Stimulated activated CD8-positive, alpha-beta memory T cell treated with anti-CD3 and anti-CD28 coated beads, Interleukin-12 subunit alpha, Interleukin-12 subunit beta, amount 100 ng/mL, for 1 hour (primary cell): ENCODE results near the gene STAT3.
A peak's percentile ranks its signal among the peaks of the same experiment; 100 is the strongest.
"Not testable (repeated sequence)": the region's sequence is repeated elsewhere in the genome, so short reads cannot be mapped to it uniquely, and the experiment has no call there.

Experiments
- DNase-seq: peaks from one replicate; pipeline ENCODE4 v3.0.0-alpha.2; 2020; ENCODE audit warnings: low read depth

The STAT3 gene

DNA sequence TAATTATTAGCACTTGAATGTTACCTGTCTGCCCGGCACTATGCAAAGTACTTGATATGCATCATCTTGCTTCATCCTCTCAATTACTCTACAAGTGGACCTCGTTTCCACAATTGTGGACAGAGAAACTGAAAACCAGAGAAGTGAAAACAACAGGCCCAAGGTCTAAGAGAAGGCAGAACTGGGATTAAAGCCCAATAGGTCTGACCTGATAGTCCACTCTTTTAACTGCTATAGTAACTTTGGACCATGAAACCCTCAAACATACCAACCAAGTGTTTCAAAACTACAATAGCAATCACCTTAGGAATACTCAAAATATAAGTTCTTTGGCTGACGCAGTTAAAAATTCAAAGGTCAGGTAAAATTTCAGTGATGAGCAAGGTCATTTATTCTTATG, 7.3 kb downstream of the STAT3 start:
- no peak for DNase-seq

DNA sequence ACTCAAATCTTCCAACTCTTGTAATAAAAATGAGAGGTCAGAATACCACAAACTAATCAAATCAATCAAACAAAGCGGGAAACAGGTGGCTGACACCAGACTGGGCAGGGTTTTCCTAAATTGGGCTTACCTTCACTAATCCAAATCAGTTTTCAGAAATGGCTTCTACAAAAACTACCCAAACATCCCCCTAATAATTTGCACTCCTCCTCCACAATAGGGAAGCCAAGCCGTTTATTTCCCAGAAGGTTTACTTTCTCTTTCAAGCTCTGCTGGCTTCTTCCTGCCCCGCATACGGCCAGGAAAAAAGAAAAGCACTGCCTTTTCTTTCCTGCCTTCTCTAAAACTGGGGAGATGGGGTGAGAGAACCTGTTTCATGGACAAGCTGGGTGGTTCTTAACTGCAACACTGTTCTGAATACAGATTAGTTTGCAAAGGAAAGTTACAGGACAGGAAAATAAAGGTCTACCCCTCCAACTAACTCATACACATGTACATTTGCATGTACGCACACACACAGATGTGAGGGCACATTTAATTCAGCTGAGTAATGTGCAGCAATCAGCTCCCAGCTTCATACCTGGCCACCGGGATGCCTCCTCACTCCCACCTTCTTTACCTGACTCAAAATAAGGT, 9.2 kb downstream of the STAT3 start:
- DNase-seq = no peak

DNA sequence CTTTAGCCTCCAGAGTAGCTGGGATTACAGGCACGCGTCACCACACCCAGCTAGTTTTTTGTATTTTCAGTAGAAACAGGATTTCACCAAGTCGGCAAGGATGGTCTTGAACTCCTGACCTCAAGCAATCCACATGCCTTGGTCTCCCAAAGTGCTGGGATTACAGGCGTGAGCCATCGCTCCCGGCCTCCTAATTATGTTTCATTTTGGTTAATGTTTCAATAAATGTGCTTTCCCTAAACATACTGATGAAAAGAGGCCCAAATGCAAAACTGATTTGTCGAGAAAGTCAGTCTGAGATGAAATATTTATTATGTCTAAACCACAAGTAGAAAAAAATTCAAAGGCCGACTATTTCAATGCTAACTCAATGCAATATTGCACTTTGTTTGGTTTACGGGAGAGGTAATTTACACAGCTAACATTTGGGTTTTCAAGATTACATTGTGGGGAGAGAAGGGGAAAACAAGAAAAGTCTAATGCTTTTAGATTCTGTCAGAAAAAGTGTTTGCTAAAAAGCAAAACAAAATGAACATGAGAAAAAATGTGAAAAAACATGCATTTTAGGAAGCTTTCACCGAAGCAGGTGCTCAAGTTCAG, 9.8 kb downstream of the STAT3 start:
- DNase-seq = no peak

DNA sequence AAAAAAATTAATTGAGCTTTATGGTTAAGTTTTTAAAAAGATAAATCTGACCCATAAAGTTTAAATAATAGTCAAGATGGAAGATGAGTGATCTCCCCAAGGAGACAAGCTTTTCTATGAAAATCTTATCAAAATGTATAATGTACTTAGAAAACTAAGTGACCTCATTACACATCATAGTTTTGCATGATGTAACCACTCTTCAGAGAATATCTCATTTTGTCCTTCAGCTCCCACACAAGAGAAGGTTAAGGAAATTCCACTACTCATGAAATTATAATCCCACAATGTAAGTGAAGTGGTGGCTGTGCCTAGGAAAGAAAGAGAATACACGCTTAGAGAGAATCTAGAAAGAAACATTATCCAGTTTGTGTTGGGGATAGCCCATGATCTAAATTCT, 14.3 kb downstream of the STAT3 start:
- DNase-seq = no peak

DNA sequence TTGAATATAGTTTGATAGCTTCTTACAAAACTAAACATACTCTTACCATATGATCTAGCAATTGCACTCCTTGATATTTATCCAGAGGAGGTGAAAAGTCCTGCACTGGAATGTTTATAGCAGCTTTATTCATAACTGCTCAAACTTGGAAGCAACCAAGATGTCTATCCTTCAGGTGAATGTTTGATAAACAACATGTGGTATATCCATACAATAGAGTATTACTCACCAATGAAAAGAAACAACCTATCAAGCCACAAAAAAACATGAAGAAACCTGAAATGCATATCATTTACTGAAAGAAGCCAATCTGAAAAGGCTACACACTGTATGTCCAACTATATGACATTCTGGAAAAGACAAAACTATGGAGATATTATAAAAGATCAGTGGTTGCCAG, 16.1 kb downstream of the STAT3 start:
- DNase-seq = no peak

DNA sequence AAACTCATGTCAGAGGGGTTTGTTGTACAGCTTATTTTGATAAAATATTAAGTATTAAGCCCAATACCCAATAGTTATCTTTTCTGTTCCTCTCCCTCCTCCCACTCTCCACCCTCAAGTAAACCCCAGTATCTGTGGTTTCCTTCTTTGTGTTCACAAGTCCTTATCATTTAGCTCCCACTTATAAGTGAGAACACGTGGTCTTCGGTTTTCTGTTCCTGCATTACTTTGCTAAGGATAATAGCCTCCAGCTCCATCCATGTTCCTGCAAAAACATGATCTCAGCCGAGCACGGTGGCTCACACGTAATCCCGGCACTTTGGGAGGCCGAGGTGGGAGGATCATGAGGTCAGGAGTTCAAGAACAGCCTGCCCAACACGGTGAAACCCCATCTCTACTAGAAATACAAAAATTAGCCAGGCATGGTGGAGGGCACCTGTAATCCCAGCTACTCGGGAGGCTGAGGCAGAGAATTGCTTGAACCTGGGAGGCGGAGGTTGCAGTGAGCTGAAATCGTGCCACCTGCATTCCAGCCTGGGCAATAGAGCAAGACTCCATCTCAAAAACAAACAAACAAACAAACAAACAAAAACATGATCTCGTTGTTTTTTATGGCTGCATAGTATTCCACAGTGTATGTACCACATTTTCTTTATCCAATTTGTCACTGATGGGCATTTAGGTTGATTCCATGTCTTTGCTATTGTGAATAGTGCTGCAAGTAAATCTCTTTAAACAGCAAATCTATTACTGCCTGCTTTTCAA, 19.3 kb downstream of the STAT3 start:
- DNase-seq = not testable (repeated sequence)

DNA sequence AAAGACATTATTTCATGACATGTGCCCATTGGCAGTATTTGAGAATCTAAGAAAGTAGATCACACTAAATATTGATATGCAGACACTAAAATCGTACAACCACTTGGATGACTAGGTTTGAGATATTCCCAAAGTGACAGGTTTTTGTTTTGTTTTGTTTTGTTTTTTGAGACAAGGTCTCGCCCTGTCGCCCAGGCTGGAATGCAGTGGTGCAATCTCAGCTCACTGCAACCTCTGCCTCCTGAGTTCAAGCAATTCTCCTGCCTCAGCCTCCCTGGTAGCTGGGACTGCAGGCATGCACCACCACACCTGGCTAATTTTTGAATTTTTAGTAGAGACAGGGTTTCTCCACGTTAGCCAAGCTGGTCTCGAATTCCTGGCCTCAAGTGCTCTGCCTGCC, 19.9 kb downstream of the STAT3 start:
- DNase-seq = not testable (repeated sequence)

DNA sequence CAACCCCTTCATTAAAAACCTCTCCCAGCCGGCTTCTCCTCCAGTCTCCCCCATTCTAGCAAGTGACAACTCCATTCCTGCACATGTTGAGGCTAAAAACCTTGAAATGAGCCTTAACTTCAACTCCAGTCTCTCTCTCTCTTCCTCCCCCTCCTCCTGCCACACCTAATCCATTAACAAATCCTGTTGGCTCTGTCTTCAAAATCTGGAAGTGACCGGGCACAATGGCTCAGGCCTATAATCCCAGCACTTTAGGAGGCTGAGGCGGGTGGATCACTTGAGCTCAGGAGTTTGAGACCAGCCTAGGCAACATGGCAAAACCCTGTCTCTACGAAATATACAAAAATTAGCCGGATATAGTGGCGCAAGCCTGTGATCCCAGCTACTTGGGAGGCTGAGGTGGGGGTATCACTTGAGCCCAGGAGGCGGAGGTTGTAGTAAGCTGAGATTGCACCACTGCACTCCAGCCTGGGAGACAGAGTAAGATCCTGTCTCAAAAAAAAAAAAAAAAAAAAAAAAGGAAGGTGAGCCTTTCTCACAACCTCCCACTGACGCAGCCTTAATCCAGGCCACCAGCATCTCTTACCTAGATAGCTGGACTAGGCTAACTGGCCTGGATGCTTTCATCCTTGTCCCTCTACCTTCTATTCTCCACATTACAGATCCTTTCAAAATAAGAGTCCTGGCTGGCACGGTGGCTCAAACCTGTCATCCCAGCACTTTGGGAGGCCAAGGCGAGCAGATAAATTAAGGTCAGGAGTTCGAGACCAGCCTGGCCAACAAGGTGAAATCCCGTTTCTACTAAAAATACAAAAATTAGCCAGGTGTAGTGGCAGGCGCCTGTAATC, 21.8 kb downstream of the STAT3 start:
- DNase-seq = not testable (repeated sequence)

DNA sequence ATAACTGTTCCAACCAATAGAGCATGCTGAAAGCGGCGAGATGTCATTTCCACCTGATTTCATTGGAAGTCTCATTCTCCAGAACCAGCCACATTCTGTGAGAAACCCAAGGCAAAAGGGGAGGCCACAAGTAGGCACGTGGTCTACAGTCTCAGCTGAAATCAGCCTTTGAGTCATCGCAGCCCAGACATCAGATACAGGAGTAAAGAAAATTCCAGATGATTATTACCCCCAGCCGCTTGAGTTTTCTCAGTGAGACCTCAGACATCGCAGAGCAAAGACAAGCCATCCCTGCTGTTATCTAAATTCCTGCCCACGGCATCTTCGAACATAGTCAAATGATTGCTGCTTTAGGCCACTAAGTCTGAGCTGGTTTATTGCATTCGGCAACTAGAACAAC, 23.1 kb downstream of the STAT3 start:
- DNase-seq = no peak

DNA sequence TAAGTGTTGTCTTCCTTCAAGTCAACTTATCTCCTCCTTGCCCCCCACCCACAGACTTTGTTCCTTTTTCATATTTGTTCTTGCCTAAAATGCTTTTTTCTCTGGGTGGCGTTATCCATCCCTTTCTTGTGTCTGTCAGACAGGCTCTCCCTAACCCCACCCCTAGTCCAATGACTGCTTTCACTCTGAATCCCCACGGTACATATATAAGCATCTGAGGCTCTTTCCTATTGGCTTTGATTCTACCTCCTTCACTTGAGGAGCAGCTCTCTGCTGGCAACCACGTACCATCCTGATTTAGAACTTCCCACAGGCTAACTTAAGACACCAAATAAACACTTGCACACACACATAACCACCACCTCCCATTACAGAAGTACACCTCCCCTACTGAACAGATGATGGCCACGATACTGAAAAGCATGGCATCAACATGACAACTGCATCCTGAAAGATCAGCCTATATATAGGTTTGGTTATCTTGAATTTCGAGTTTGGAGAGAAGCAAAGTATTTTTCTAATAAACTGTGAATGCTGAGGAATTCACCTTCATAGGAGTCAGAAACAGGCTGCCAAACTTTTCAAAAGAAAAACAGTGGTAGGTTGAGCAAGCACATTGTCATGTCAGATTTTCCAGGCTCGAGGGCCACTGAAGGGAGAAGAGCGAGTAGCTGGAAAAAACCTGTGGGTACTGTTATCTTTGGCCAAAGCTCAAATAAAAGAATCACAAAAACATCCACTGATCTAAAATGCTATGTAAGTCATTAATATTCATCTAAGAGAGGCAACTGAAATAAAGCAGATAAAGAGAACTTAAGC, 24.3 kb downstream of the STAT3 start:
- no peak for DNase-seq

DNA sequence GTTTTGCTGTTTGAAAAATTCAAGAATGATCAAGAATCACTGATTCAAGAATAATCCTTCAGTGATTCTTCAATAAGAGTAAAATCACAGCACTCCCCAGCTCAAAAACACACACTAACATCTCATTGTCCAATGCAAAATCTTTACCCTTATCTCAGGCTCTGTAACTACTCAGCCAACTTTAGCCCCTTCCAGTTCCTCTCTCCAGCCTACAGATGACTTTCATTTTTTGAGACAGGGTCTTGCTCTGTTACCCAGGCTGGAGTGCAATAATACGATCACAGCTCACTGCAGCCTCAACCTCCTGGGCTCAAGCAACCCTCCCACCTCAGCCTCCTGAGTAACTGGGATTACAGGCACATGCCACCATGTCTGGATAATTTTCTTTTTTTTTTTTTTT, 25.0 kb downstream of the STAT3 start:
- no peak for DNase-seq

DNA sequence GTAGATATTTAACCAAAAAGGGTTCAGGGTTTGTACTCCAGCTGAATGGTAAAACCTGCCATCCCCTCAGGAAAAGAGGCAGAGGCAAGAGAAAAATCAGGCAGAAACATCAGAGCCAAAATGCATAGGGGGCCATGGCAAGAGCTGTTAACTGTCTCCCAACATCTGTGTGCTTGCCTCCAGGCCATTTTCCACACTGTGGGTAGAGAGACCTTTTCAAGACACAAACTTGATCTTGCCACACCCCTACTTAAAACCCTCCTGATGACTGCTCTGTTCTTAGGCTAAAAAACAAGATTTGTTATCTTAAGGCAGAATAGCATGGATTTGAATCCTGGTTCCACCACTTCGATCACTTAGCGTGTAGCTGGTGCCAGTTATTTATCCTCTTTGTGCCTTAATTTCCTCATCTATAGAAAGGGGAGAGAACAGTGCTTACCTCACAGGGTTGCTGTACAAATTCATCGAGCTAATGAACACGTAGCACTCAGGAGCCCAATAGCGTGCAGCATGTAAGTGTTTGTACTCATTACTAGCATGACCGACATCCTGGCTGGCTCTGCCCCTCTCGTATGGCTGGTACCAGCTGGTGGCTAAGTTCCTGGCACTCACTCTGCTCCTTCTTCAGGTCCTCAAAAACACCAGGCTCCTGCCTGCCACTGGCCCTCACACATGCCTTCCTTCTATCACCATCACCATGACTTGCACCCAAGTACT, 25.8 kb downstream of the STAT3 start:
- DNase-seq = no peak

DNA sequence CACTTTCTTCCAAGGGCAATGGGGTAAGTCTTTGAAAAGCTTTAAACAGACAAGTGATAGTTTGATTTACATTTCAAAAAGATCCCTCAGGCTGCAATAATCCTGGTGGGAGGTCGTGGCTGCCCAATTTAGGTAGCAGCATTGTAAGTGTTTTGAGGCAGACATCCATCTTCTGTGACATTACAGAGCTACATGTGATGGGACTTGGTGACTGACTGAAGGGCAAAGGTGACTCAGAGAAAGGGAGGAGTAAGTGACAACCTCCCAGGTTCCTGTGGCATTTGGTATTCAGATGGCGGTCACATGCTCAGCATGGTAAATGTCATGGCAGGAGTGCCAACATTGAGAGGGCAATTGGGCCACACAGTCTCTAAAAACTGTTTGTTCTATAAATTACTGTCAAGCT, 26.5 kb downstream of the STAT3 start:
- DNase-seq = peak; percentile 19

DNA sequence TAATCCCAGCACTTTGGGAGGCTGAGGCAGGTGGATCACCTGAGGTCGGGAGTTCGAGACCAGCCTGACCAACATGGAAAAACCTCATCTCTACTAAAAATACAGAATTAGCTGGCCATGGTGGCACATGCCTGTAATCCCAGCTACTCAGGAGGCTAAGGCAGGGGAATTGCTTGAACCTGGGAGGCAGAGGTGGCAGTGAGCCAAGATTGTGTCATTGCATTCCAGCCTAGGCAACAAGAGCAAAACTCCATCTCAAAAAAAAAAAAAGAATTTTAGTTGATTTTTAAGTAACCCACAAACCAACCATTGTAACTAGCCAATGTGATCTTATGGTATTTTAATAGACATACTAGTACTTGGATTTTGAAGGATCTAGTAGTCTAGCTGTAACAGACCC, 27.9 kb downstream of the STAT3 start:
- DNase-seq = not testable (repeated sequence)

DNA sequence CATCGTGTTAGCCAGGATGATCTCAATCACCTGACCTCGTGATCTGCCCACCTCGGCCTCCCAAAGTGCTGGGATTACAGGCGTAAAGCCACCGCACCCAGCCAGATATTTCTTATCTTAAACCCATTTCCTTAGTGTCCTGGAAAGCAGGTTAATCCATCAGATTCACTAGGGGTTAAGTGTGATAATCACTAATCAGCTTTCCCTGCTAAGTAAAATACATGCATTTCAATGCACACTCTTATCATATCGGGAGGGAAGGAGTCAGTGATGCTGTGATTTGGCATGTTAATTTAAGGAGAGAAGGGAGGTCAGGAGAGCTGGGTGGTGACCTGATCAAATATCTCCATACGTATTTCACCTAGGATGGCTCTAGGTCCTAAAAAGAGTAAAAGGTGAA, 29.1 kb downstream of the STAT3 start:
- DNase-seq = no peak

DNA sequence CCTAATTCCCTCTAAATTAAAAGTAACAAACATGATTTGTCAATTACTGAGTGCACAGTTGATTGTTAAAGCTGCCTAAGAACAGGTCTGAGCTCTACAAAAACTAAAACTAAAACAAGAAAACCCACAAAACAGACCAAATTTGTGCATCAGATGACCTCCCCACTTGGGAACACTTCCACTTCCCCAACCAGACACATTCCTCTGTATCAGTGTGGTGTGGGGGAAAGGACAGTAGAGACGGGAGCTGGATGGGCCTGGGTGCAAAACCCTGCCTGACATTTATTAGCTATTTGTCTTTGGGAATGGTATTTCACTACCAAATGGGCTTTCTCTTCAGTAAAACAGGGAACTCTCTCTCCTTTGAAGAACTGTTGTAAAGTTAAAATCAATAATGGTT, 29.8 kb downstream of the STAT3 start:
- no peak for DNase-seq

DNA sequence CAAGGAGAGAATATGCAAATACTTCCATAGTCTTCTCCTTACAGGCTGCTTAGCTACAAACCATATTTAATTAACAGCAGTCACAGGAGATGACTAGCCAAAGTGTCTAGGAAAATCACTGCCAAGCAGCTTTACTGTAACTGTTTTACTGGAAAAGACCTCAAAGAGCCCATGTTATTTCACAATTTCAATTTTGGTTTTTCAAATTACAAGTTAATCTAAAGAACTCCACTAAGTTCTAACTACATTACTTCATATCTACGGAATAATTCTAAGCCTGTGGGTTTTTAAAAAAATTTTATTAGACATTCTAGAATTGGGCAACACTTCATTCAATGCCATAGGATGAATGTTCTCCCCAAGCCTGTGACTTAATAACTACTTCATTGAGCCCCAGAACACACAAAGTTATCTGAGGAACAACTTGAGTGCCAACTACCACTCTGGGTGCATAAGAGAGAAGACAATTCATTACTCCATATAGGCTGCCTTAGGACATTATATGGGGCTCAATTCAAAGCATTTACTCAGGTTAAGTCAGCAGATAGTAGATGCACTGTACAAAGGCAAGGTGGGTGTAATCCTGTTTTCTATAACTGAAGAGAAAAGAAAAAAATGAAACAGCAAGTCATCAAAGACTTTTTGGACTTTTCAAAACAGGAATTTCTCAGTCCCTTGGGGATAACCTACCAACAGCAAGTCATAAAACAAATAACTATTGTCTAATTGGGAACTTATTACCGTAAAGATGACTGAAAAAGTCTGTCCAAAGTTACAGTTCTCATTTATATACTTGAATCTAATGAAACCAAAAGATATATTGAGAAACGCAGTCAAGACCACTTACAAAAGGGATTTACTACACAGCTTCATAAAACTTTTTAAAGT, 33.0 kb downstream of the STAT3 start:
- DNase-seq = no peak

DNA sequence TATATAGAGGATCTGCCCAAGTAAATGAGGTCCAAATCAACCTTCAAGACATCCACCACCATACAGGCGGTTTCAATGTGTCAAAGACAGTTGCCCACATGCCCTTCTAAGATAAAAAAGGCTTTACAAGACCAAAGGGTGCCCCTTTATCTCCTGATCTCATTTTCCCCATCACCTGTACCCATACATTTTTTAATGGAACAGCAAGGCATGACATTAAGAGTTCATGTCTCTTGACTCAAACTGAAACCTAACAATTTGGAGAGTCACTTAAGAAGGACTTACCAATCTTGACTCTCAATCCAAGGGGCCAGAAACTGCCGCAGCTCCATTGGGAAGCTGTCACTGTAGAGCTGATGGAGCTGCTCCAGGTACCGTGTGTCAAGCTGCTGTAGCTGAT, 40.1 kb downstream of the STAT3 start:
- no peak for DNase-seq

DNA sequence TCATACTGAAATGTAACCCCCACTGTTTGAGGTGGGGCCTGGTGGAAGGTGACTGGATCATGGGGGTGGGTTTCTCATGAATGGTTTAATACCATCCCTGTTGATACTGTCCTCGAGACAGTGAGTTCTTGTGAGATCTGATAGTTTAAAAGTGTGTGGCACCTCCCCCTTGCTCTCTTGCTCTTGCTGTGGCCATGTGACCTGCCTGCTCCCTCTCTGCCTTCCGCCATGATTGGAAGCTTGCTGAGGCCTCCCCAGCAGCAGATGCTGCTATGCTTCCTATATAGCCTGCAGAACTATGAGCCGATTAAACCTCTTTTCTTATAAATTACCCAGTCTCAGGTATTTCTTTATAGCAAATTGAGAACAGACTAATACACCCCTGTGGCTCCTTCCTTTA, 40.6 kb downstream of the STAT3 start:
- DNase-seq = no peak

DNA sequence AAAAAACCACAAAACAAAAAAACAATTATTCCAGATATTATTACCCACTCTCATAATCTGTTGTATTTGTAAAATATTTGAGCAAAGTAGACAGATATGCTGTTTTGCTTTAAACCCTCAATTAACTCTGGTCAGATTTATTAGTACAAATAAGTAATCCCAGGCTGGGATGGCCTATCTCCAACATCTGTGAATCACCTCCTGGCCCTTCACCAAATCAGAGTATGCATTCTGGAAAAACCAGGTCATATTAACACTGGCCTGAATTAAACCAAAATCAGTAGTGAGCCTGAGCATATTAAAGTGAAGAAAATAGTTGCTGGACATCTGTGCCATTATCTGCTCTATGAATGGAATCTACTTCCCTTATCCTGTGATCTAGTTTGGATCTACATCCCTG, 41.0 kb downstream of the STAT3 start:
- DNase-seq = no peak
